ENCODE measurements around the gene DCST2.
A peak's percentile ranks its signal among the peaks of the same experiment; 100 is the strongest.

Gene DCST2

DNA sequence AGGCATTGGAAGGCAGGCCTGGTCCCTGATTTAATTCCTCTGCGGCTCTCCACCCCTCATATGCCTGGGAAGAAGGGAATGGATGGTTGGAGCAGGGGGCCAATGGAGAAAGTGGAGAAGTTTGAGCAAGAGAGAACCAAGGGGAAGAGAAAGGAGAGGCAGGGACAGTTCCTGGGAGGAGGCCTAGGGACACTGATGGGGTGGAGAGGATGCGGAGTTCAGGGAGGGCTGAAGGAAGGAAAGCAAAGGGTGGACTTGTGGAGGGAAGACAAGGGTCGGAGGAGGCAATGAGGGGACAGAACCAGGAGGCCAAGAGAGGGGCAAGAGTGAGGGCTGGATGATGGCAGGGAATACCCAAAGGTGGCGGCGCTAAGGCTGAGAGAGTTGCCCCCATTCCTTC is 23.8 kb downstream of the DCST2 start:
- no peak for DNase-seq

DNA sequence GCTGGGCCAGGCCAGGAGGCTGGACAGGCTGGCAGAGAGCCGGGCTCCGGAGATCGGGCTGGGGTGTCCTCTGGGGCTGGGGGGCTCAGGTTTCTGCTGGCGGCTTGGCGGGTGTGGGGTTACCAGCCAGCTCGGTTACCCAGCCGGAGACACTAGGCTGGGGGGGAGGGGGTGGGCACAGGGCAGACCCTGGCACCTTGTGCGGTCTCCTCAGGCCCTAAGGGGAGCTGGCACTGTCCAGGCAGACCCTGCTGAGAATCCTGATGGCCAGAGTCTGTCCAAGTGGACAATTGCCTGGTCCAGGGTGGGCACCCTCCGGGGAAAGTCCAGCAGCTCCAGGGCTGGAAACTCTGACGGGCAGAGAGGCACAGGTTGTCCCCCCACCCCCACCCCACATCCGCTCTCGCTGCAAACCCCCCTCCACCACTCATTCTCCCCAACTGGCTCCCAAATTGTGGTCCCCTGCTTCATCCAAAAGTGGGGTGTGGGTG is 24.3 kb downstream of the DCST2 start:
- no peak for DNase-seq

DNA sequence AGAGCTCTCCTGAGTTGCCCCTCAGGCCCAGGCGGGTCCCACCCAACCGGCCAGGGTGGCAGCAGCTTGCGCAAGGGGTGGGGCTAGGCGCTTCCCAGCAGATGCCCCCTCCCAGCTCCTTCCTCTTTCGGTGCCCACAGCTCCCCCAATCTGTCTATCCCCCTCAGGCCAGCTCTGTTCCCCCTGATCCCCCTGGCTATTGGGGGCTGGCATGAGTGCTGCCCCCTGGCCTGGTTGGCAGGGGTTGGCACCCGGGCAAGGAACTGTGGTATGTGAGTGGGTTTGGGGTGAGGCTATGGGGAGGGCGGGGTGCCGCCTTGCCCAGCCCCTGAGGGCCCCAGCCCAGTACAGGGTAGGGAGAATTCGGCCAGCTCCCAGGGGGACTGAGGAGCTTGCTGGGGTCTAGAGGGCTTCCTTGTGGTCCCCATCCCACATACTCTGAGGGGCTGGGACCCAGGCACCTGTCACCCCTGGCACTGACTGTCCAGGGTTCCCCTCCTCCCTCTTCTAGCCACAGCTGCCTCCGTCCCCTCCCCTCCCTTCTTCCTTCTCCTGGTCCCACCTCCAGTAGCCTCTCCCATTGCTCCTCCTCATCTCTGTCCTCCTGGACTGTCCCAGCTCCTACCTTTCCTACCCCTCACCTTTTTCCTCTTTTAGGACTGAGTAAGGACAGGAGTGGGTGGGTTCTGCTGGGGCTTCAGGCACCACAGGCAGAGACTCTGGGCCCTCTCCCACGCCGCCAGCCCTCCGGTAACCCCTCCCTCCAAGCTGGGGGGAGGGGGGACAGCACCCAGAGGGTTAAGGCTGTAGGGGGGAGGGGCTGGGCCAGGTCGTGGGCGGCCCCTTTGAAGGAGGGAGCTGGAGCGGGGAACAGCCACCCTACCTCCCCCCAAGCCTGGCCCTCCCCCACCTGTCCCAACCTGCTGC is 25.3 kb downstream of the DCST2 start:
- peak in 3 of 4 experiments; percentile 32 to 70 (median 62) for DNase-seq

DNA sequence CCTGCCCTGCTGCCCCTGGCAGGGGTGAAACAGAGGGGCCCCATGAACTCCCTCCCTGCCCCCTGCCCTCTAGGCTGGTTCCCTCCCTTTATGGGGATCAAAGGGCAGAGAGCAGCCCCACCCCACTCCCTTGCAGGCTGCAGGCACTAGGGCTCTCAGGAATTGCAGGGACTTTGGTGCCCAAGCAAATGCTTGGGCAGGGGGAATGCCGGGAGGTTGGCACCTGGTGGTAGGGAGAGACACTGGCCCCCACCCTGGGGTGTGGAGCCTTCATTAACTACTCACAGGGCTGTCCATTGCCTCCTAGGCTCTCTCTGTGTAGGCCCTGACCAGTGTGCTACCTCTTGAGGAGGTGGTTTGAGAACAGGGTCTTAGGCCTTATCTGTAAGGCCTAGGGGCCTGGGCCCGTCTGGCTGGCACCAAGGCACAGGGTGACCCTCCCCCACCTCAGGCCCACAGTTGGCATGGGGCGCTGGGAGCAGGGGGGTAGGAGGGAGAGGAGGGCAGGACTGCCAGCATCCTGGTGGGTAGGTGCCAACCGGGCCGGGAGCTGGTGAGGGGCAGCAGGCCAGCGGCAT is 26.2 kb downstream of the DCST2 start:
- no peak for DNase-seq

DNA sequence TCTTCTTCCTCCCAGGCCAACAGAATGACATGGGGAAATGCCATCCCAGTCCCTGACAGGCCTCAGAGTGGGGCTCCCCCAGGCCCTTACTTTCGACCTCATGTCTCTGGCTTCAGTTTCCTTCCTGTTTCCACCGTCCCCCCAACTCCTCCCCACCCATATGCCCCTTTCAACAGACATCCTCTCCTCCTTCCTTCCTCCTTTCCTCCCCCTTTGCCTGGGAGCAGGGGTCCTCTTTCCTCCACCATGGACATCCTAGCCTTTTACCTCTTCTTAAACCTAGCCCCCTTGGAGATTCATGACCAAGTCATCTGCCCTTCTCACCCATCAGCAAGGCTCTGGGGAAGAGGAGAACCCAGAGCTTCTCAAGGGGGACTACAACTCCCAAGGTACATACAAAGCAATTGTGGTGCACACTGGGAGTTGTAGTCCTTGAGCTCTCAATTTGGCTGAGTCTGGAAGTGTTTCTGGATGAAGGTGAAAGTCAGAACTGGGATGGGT is 26.9 kb downstream of the DCST2 start:
- peak in 3 of 4 experiments; percentile 73 to 75 (median 74) for DNase-seq

DNA sequence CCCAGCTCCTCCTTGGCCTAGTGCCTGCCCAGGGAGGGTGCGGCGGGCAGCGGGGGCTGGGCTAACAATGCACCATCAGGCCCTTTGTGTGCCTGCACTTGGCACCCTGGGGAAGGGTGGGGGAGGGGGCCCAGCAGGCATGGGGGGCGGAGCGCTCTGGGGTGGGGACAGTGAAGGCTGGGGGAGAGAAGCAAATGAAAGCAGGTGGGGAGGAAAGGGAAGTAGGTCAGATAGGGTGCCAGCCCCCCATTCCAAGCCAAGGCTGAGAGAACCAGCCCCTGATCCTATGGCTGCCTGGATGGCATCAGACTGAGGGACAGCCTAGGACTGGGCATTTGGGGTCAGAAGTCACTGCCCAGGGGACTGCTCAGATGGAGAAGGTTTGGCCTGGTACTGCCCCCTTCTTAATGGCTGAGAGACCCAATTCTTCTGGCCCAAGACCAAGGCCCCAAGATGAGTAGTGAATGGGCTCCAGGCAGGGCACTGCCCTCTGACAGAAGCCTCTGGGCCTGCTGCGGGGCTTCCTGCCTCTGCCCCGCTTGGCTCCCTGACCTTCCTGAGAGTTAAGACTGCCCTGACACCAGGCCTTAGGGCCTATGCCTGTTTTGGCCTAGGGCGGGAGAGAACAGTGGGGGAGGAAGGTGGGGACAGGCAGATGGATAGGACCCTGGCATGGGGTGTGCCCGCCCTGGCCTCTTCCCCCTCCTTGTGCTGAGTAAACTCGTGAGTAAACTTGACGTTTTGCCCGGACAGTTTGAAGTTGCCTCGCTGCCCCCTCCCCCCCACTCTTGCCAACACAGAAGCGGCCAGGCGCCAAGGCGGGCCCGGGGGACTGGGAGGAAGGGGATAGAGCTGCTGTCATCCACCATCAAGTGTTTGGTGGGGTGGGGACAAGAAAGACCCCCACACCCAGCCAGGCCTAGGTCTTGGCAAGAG is 28.2 kb downstream of the DCST2 start:
- DNase-seq = peak in 3 of 4 experiments; percentile 49 to 62 (median 60)

DNA sequence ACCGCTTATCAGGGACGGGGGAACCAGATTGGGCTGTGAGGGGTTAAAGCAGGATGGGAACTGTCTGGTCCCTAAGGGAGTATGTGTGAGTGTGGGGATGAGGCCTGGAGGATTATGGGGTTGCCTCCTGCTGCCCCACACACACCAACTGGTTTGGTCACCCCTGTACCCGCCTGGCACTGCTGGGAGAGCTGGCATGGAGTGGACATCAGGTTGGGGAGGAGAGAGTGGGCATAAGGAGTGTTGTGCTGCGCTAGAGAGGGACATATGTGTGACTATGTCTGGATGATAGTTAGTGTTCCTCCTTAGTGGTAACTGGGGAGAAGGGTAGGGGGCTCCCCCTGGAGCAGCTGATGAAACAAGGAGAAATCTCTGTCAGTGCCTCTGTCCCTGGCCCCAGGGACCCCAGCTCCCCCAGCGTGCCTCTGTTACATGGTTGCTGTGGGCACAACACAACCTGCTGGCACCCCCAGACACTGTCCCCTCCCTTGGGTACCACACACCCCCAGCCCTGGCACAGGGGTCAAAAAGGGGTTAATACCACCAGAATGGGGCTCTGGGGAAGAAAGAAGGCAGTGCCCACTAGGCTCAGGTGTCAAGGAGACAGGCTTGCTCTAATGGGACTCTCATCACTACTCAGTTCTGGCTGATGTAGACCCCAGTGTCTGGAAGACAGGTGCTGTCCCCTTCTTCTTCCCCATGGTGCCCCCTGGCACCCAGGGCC is 29.1 kb downstream of the DCST2 start:
- no peak for DNase-seq

DNA sequence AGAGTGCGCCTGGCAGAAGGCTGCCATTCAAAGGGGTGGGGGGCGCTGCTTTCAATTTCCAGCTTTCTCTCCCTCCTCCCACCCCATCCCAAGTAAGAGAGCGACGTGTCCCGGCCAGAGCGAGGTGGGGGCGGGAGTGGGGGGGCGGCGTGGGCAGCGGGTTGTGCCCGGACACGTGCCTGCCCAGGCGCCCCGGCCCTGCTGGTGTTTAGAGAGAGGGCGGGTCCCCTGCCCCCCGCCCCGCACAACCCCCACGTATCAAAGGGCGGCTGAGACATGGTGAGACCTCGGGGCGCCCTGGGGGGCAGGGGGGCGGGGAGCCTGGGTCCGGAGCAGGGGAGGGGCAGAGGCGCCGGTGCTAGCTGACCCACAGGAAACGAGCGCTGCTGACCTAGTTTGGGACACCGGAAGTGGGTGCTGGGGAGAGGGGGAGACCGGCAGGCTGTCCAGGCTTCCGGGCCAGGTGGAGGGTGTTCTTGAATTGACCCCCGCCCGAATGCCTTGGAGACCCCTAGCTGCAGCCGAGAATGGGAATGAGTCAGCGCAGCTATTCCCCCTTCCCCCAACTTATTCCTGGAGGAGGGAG is 29.7 kb downstream of the DCST2 start:
- peak in 2 of 4 experiments; percentile 54 to 56 for DNase-seq

DNA sequence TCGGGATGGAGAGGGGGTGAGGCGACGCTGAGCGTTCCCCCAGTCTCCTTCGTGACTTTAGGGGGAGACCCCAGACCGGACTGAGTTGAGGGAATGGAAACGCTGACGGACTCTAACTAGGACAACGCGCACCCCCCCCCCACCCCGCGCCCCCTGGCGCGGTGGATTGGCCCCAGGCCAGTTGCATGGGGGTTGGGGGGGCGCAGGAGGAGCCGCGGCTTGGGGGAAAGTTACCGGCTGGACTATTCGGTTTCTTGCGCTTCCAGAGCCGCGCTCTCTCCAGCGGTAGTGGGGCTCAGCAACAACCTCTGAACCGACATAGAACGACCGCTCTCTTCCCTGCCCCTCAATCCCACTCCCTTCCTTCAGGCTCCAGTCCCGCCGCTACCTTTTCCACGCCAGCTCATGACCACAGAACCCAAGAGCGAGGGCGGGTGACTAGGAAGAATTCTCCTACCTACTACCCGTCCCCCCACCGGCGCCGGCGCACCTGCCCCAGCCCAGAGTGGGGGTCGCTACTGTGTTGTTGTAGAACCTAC is 30.3 kb downstream of the DCST2 start:
- peak in 1 of 4 experiments; percentile 36 for DNase-seq

DNA sequence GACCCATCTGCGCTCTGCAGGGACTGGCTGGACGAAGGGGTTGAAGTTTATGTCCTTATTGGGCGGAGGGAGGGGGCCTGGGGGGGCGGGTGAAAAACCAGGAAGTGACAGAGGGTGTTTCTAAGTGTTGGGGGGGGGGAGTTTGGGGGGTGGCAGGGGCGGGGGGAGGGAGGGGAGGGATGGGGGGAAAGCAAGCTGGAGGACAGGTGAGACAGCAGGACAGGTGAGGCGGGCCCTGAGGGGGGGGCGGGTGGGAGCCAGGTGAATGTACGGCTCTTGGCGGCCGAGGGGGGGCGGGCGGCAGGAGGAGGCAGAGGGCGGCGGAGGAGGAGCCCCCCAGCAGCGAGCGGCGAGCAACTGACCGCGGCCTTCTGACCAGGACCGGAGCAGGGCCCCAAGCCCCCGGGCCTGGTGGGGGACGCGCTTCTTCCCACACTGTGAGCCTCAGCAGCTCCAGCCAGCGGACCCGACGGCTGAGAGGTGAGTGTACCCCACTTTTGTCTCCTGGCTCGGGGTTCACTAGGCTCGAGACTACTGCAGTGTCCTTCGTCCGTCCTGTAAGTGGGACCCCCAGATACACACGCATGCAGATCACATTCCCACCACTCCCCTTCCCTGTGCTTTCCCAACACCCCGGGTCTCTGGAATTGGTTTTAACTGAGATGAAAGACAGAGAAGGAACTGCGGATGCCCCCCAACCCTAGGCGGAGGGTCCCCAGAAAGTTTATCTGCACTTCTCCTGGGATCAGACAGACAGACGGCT is 30.9 kb downstream of the DCST2 start, which contains the start of gene ZBTB7B:
Gene ZBTB7B, plus strand, starts transcription at position 339 of the 763 bp plus-strand sequence. CDS start 11,859 bp downstream, outside the sequence.
- peak in 2 of 4 experiments; percentile 44 to 62 for DNase-seq

DNA sequence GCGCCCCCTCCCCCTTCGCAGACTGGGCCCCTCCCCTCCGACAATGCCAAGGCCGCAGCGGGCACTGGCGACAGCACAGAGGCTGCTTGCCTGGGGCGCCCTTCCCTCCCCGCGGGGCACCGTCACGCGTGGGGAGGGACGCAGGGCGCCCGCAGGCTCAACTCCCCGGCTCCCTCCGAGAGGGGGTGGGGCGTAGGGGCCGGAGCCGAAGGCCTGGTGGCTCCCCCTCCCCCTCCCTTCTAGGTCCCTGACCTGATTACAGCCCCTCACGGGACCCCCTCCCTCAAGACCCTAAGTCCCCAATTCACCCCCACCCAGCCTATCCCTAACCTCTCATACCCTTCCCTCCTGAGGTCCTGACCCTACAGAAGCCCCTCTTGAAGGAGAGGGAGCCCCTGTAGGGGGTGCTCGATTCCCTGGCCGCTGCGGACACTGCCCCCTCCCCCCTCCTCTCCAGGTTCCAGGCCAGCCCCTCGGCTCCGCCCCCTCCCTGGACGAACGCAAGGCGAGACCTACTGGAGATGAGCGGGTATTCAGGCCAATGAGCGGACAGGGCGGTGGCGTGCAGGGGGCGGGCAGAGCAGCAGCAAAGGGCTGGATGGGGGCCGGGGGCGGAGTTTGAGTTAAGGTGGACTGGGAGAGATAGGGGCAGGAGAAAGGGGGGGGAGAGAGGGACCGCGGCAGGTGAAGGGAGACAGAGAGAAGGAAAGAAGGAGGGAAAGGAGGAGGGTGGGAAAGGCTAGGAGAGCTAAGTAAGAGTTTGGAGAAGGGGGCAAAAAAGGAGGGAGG is 31.7 kb downstream of the DCST2 start:
- DNase-seq = peak; percentile 98 to 100 (median 100)

DNA sequence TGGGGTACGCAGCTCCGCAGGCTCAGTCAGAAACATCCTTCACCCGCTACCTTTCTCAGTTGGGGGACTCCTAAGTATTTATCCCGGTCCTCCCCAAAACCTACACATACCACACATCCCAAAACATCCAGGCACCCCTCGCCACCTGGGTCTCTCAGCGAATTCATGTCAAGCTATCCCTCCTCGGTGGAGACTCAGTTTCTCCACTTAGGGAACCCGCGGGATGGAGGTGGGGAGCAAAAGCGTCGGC is 32.2 kb downstream of the DCST2 start:
- no peak for DNase-seq

DNA sequence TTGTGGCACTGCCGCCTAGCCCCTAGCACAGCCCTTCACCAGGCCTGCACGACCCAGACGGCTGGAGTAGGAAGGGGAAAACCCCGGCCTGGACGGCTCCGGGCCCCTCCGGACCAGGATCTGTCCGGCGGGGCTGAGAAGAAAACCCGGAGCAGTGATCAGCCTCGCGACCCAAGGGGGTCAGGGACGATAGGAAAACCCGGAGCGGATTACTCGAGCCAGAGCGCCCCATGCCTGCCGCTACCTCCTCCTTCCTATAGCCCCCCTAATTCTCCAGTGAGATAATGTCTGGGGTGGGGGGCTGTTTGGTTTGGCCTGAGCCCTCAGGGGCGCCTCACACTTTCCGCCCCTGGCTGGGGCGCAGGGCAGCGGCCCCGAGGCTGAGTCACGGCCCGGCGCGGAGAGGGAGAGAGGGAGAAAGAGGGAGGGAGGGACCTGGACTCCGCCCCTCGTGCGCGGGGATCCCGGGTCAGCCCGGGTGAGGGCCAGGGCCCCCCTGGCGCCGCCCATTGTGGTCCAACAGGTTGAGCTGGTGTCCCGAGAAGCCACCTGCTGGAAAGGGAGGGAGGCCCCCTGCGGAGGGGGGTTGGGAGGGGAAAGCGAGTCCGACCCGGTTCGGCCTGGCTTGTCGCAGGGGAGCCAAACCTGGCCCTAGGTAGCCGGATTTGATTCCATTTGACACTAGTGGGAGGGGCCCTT is 32.7 kb downstream of the DCST2 start:
- DNase-seq = peak; percentile 68 to 88 (median 78)

DNA sequence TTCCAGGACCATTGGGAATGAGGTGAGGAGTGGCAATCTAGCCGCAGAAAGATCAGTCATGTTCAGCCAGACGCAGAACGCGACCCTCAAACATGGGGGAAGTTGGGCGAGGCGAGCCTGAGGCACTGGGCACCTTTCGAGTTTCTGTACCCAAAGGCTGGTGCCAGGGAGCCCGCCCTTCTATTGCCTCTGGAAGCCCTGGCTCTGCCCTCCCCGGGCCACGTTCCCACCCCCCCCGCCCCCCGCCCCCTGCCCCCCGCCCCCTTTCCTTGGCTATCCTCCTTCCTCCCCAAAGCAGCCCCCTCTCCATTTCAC is 33.2 kb downstream of the DCST2 start:
- DNase-seq = no peak

DNA sequence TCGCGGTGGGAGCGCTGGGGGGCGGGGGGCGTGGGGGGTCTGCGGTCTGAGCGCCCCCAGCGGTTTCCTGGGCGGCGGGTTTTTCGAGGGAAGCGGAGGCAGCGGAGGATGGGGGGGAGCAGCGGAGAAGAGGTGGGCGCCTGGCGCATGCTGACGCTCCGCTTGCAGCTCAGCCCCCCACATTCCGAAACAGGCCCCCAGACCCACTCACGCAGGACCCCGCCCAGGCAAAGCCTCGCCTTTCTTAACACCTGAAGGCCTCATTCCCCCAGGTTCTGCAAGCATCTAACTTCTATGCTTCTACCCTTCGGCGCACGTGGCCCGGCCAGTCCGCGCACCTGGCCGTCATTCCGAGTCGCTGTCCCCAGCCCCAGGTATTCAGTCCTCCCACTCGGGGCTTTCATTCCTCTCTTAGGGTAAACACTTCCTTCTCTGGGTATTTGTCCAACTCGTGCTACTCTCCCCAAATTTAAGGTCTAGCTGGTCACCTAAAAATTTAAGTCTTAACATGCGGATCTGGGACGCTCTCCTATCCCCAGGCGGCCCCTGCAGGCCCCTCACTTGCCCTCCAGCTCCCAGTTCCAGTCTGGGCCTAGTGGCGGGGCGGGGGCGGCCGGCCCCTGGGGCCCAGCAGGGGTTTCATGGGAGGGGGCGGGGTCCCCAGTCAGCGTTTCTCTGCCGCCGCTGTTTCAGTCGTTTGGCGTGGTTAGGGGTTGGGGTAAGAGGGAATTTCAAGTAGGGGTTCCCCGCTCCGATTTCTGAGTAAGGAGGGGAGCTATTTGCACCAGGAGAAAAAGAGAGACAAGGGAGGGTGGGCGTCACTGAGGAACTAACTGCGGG is 33.8 kb downstream of the DCST2 start:
- DNase-seq = no peak

DNA sequence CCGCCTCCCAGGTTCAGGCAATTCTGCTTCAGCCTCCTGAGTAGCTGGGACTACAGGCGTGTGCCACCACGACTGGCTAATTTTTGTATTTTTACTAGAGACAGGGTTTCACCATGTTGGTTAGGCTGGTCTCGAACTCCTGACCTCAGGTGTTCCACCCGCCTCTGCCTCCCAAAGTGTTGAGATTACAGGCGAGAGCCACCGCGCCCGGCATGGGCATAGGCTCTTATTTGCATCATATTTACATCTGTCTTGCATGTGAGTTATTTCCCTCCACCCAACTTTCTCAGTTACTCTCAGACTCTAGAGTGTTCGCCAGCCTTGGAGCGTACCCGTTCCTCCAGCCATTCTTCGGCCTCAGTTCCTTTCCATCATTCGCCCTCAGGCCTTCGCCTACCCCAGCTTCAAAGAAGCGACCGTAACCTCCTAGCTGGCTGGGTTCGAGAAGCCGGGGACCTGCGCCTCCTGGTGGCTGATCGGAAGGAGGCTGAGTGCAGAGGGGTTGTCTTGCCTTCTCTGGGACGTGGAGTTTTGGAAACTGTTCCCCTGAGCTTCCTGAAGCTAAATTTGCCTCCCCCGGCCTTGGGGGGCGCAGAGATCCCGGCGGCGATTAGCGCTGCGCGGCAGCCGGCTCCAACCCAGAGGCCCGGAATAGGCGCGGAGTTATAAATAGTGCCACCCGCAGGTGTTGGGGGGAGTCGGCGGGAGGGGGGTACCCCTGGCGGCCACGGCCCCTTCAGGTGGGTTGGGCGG is 34.6 kb downstream of the DCST2 start:
- peak in 3 of 4 experiments; percentile 64 to 80 (median 76) for DNase-seq

DNA sequence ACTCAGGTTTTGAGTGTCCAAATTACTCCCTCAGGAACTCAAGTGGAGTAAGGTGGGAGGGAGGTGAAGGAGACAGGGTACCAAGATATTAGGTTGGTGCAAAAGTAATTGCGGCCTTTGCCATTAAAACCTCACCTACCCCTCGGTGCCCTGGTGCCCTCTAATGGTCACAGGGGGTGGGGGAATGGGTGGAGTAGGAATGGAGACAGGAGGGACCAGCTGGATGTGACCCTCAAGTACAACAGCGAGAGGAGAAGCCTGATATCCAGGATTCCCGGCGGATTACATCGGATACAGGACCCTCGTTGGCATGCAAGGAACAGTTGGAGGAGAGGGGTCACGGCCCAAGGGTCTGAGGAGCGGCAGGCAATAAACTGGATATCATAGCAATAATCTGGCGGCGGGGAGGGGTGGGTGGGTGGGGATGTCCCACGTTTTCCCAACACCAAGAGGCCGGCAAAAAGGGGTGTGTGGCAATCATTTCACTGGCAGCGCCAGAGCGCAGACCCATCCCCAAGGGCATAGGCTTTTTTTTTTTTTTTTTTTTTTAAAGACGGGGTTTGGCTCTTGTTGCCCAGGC is 35.3 kb downstream of the DCST2 start:
- no peak for DNase-seq

All from suppressor macrophage (primary cell).